Stimulated activated CD8-positive, alpha-beta memory T cell treated with anti-CD3 and anti-CD28 coated beads, Interleukin-15, amount 100 ng/mL, for 24 hours (primary cell): ENCODE measurements around the gene LHFPL6.

Source experiments
- DNase-seq: peaks from one replicate; pipeline ENCODE4 v3.0.0-alpha.2; 2020; ENCODE audit warnings: low read depth

The LHFPL6 gene

DNA sequence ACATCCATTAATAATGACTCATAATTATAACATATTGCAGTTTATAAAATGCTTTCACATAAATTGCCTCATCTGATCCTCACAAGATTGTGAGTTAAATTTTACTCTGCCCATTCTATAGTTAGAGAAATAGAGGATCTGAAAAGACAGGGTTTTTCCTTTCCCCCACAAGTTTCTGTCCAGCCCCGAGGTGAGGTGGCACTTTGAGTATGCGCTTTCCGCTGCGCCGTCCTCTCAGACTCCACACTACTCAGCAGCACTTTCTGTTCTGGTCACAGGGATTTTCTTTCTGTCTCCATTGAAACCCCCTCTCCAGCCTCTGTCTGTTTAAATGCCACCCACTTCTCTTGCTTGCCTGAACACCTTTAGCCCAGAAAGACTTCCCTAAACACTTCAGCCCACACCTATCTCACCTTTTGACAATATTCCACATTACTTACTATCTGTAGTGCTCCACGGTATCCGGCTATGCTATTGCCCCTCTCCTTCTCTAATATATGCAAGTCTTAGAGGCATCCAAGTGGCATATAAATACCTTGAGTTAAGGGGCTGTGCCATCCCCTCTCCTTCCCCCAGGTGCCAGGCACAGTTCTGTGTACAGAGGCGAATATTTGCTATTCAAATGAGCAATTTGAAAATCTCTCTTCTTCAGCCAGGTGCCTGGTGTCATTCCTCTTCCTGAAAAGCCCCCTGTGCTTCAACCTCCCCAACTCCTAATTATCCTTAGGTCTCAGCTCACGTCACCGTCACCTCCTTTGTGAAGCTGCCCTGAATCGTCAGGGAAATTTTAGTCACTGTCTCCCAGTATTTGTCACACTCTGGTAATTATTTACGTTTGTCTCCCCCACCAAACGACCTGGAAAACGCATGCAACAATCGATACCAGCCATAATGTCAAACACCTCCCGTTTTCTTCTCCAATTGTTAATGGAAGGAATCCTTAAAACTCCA lies 296.1 kb downstream of the LHFPL6 start:
- no peak for DNase-seq

GRCh38 chr13:39302820-39303219 lies 300.2 kb downstream of the LHFPL6 start:
- DNase-seq = no peak

GRCh38 chr13:39298951-39299350 lies 304.0 kb downstream of the LHFPL6 start:
- DNase-seq = no peak

DNA sequence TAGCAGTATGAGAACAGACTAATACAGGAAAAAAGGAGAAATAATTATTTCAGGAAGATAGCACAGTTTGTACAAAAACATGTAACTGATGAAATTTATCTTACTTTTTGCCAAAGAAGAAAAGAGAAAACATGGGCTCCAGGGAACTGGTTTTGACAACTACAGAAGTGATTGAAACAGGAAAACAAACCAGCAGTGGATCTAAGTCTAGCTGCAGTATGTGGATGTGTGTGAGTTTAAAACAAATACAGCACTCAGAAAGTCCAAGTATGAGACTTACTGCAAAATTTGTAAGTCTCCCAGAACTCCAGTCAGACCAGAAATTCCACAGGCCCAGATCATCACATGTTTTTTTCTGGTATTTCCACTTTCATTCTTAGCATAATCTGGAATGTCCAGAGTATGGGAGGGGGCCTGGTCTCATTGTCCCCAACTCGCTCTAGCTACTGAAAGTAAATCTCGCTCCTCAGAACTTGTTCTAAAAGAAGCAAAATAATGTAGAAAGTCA lies 305.3 kb downstream of the LHFPL6 start:
- DNase-seq = no peak

GRCh38 chr13:39297023-39297422 lies 306.0 kb downstream of the LHFPL6 start:
- no peak for DNase-seq

GRCh38 chr13:39296193-39296592 lies 306.8 kb downstream of the LHFPL6 start:
- DNase-seq = no peak
